Adipocyte (in vitro differentiated cells): ENCODE data around the gene CNR1.

Source experiments
- DNase-seq: peaks from one replicate; pipeline ENCODE4 v3.0.0-alpha.2; 2015; ENCODE audit warnings: low read depth
- H3K27me3 ChIP-seq: replicated peaks from 2 replicates; pipeline ENCODE4 v1.7.0; 2013; ENCODE audit warnings: mild to moderate bottlenecking, low read length, moderate library complexity; ENCODE audit not compliant: control insufficient read depth, insufficient read depth
- H3K36me3 ChIP-seq: 2 replicates; pipeline ENCODE4 v1.7.0; 2013; ENCODE audit warnings: low read length, mild to moderate bottlenecking, moderate library complexity; ENCODE audit not compliant: control insufficient read depth, insufficient read depth, severe bottlenecking
- H3K4me1 ChIP-seq: 2 replicates; pipeline ENCODE4 v1.7.0; 2013; ENCODE audit warnings: mild to moderate bottlenecking, low read length, moderate library complexity; ENCODE audit not compliant: control insufficient read depth, insufficient read depth
- H3K4me3 ChIP-seq: 2 replicates; pipeline ENCODE4 v1.7.0; 2013; ENCODE audit warnings: mild to moderate bottlenecking, low read length, moderate library complexity
- H3K9ac ChIP-seq: 2 replicates; pipeline ENCODE4 v1.7.0; 2013; ENCODE audit warnings: mild to moderate bottlenecking, low read length, moderate library complexity
- H3K9me3 ChIP-seq: 2 replicates; pipeline ENCODE4 v1.7.0; 2013; ENCODE audit warnings: mild to moderate bottlenecking, low read length, moderate library complexity; ENCODE audit not compliant: control insufficient read depth

The CNR1 gene

DNA sequence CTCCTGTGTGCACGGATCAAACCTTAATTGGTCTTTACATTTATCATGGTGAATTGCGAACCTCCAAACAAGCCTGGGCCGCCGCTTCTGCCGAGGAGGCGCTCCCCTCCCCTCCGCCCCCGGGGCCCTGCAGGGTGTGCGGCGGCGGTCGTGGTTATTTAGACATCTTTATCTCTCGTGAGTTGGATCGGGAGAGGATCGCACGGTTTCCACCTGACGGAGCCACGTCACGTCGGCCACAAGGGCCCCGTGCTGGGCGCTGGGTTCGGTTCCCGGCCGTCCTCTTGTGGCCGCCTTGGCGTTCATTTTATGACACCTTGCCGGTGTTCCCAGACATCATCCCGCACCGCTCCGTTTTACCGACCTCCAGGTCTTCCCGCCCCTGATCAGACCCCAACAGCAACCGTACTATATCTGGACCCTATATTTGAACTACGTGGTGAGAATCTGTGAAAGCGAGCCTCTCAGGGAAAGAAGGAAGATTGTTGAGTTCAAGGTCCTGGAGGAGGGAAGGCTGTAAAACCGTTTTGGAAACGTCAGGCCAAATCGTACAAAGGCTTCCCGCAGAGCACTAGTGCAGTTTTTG is 1.3 kb upstream of the CNR1 start:
- no peaks in the 10 kb centered on the region for H3K36me3 ChIP-seq
- peak overlapping the region; percentile 86 for H3K4me3 ChIP-seq
- peaks cover 3% of the 10 kb centered on the region for H3K4me1 ChIP-seq
- H3K9ac ChIP-seq: no peak overlapping the region
- peaks cover 57% of the 10 kb centered on the region for H3K27me3 ChIP-seq
- DNase-seq: no peak
- H3K9me3 ChIP-seq: no peaks in the 10 kb centered on the region

DNA sequence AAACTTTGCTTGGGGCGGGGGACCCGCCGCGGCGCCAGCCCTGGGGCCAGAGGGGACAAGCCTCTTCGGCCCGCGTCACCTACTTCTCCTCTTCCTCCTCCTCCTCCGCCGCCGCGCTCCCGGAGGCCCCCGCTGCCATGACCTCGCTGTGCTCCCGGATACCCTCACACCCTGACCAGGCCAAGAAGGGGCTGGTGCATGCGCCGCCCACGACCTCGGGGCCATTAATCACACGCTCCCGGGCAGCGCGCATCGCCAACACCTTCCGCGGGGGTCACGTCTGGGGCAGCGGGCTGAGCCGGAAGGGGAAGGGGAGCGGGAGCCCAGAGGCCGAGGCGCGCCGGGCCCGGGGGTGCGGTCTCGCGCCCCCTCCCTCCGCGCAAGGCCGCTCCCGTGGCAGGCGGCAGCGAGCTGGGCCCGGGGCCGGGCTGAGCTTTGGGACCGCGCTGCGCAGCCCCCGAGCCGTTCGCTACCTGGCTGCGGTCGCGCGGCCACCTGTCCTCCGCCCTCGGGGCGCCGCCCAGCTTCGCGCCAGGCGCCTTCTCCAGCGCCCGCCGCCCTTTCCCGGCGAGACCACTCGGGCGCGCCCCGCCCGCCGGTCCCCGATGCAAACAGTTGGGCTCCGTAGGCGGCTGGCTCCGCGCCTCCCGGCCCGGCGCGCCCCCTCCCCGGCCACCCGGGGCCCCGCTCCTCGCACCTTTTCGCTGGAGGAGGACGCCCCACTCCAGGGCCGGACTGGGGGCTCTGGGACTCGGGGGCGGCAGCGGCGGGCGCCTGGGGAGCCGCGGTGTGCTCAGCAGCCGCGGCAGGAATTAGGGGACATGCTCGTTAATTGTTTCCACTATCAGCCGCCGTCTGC is 575 bp upstream of the CNR1 start:
- H3K27me3 ChIP-seq: peaks cover 57% of the 10 kb centered on the region
- H3K4me1 ChIP-seq: peaks cover 3% of the 10 kb centered on the region
- peak overlapping the region; percentile 86 for H3K4me3 ChIP-seq
- no peak for DNase-seq
- H3K36me3 ChIP-seq: no peaks in the 10 kb centered on the region
- no peaks in the 10 kb centered on the region for H3K9me3 ChIP-seq
- peak overlapping the region; percentile 82 for H3K9ac ChIP-seq

DNA sequence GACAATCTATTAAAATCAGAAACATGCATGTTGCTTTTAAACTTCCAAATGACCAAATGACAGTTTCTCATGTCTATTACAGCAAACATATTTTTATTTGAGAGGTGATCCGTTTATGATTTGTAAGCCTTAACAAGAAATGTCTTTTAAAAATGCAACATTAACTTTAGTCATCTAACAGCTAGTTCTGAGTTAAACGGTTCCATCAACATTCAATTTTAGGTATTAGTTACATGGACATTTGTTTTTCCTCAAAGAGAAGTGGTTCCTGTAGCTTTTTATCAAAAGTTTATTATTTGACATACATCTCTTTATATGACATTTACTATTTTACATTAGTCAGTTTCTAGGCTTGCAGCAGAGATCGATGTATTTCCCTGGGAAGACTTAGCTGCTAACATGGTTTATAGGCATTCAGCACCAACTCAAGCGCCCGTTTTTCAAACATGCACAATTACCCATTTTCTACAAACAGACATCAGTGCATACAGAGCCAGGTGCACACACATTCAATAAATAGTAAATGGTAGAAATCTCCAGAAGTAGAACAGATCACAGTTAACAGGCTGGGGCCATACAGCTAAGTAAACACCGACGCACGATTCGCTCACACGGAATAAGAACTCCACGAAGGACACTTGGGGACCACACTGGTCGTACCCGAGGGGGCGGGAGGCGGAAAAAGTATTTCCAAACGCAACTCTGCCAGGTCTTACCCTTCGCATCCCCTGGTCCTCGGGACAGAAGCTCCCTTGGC is 882 bp downstream of the CNR1 start:
- peaks cover 55% of the 10 kb centered on the region for H3K27me3 ChIP-seq

DNA sequence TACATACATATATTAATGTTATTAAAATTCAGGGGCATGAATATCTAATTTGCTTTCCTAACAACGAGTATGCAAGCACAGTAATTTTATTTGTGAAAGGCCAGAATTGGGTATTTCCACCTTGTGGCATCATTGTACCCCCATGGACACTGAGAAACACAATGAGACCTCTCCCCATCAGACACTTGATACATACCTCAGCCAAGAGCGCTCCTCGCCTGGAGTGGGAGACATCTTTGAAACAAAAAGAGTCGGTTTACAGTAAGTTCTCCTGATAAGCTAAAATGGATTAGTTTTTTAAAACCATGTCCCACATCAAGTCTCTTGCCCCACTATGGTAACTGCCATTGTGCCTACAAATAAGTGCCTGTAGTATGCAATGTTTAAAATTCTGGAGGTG is 2.1 kb downstream of the CNR1 start:
- H3K9me3 ChIP-seq: no peaks in the 10 kb centered on the region
- H3K4me1 ChIP-seq: peaks cover 3% of the 10 kb centered on the region
- peak overlapping the region; percentile 82 for H3K9ac ChIP-seq
- H3K4me3 ChIP-seq: peak overlapping the region; percentile 86
- H3K36me3 ChIP-seq: no peaks in the 10 kb centered on the region
- peaks cover 44% of the 10 kb centered on the region for H3K27me3 ChIP-seq
- no peak for DNase-seq

More for the DNA sequence above, 882 bp downstream of the CNR1 start:
- H3K9me3 ChIP-seq: no peaks in the 10 kb centered on the region
- no peaks in the 10 kb centered on the region for H3K36me3 ChIP-seq
- peaks cover 3% of the 10 kb centered on the region for H3K4me1 ChIP-seq
- no peak for DNase-seq
- peak overlapping the region; percentile 82 for H3K9ac ChIP-seq
- peak overlapping the region; percentile 86 for H3K4me3 ChIP-seq

DNA sequence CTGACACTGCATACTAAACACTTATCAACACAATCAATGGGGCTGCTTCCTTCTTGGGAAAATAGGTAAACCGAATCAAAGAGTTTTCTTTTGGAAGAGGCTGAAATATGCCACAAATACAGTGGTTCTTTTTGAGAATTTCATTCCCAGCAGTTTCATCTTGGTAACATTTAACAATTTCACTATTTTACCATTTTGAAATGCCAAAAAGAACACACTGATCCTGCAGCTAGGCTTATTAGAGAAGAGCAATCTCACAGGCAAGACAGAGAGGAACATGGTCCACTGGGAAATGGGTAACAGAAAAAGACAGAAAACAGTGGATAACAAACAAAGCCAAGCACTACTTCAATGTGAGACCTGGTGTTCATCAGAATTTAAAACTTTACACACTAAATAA is 2.5 kb downstream of the CNR1 start:
- H3K9ac ChIP-seq: peak overlapping the region; percentile 51
- peak overlapping the region; percentile 86 for H3K4me3 ChIP-seq
- peaks cover 39% of the 10 kb centered on the region for H3K27me3 ChIP-seq

DNA sequence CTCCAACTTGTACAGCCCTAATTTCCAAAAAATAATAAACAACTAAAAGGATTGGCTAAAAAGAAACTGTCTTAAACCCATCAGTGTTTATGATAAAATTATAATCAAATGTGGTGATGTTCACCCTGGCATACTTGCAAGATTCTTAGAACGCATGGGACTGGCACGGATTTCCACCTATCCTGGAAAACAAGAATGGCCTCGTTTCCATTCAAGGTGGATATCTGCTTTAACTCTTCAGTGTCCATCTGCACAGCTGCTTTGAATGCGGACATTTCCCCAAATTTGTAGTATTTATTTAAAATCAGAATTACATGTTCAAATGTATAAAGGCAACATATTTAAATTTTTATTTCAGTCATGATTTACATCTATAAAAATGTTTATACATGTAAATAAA is 4.2 kb downstream of the CNR1 start:
- Histone ChIP-seq H3K36me3 (no peaks in the 10 kb centered on the region), H3K4me3 (no peak overlapping the region)
- DNase-seq: no peak

More for the DNA sequence above, 2.5 kb downstream of the CNR1 start:
- Histone ChIP-seq H3K4me1 (peaks cover 3% of the 10 kb centered on the region), H3K36me3 (no peaks in the 10 kb centered on the region), H3K9me3 (no peaks in the 10 kb centered on the region)
- DNase-seq: no peak

DNA sequence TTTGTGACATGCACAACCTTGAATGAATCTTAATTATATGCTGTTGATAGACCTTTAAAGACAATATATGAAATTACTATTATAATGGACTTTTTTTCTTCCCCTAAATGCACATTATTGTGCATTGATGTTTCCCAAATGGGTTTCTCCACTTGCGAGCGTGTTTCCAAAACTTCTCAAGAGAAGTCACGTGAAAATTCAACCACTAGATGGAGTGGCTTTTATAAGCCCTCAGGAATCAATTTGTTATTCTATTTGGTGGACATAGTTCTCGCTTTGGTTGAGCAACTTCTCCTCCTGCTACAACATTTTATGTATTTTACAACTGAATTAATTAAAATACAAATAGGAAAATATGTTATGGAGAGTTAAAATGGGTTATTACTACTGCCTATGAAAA is 9.0 kb downstream of the CNR1 start:
- H3K4me1 ChIP-seq: no peaks in the 10 kb centered on the region
- no peak overlapping the region for H3K9ac ChIP-seq
- no peaks in the 10 kb centered on the region for H3K9me3 ChIP-seq
- H3K4me3 ChIP-seq: no peak overlapping the region
- H3K27me3 ChIP-seq: no peaks in the 10 kb centered on the region
- no peak for DNase-seq
- H3K36me3 ChIP-seq: no peaks in the 10 kb centered on the region

More for the DNA sequence above, 4.2 kb downstream of the CNR1 start:
- Histone ChIP-seq H3K9ac (no peak overlapping the region), H3K4me1 (peaks cover 3% of the 10 kb centered on the region), H3K9me3 (no peaks in the 10 kb centered on the region), H3K27me3 (peaks cover 24% of the 10 kb centered on the region)

DNA sequence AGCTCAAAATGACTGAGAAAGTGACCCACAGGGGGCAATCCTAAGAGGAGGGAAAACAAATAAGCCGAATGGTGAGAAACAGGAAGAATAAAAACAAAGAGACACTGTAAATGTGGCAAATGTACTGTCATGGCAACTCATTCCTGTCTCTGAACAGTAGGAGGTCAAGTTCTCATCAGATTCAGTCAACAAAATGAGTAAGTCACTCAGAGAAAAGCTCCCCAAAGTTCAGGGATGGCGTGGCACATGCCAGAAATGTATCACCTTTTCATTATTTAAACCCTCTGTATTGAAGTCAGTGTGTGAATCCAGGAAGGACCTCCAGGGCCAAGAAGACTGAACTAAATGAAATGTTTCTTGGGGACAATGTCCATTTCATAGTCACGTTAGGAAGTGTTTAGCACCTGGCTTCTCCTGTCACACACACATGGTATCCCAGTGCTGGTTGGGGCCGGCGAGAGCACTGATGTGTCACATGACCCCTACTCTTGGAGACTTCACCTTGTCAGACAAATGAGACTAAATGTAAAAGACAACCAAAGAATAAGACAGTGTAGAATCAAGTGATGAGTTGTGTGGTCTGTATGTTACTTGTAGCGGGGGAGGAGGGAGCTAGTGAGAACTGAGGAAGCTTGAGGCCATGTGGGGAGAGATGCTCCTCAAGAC is 20.7 kb downstream of the CNR1 start:
- H3K36me3 ChIP-seq: no peaks in the 10 kb centered on the region
- peaks cover 9% of the 10 kb centered on the region for H3K4me1 ChIP-seq
- H3K9me3 ChIP-seq: no peaks in the 10 kb centered on the region
- no peak overlapping the region for H3K4me3 ChIP-seq
- no peak overlapping the region for H3K9ac ChIP-seq
- no peak for DNase-seq
- H3K27me3 ChIP-seq: no peaks in the 10 kb centered on the region

DNA sequence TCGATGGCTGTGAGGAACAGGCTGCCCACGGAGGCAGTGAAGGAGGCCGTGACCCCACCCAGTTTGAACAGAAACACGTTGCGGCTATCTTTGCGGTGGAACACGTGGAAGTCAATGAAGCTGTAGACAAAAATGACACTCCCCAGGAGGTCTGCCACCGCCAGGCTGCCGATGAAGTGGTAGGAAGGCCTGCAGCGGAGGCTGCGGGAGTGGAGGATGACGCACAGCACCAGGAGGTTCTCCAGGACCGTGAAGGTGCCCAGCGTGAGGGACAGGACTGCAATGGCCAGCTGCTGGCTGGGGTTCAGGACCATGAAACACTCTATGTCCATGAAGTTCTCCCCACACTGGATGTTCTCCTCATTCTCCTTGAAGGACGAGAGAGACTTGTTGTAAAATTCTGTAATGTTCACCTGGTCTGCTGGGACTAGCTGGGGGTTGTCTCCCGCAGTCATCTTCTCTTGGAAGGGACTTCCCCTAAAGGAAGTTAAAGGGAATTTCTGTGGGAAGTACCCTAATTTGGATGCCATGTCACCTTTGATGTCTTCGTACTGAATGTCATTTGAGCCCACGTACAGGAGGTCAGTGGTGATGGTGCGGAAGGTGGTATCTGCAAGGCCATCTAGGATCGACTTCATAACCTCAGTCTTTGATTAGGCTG is 21.4 kb downstream of the CNR1 start:
- Histone ChIP-seq H3K4me3 (no peak overlapping the region), H3K36me3 (no peaks in the 10 kb centered on the region), H3K9me3 (no peaks in the 10 kb centered on the region), H3K4me1 (peaks cover 9% of the 10 kb centered on the region), H3K9ac (no peak overlapping the region), H3K27me3 (no peaks in the 10 kb centered on the region)
- DNase-seq: no peak

DNA sequence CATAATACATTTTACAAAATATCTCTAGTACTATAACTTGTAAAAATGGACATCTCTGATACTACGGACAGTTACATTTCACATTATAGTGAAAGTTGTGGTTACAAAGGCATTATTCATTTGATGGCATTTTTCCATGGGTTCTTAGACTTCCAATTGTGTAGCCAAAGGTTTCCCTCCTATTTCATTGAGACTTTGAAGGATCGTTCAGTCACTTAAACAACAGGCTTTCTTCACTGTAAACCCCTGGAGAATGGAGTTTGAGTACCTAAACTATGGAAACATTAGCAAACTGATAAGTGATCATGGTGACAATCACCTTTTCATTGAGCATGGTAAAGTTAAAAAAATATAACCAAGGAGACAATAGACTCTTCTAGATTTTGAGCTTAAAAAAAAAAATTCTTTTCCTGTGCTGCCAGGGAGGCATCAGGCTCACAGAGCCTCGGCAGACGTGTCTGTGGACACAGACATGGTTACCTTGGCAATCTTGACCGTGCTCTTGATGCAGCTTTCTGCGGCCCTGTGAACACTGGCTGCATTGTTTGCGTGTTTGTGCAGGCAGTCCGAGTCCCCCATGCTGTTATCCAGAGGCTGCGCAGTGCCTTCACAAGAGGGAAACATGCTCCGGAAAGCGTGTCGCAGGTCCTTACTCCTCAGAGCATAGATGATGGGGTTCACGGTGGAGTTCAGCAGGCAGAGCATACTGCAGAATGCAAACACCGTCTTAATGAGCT is 22.6 kb downstream of the CNR1 start:
- H3K27me3 ChIP-seq: no peaks in the 10 kb centered on the region
- H3K9me3 ChIP-seq: no peaks in the 10 kb centered on the region
- no peak overlapping the region for H3K4me3 ChIP-seq
- no peaks in the 10 kb centered on the region for H3K36me3 ChIP-seq
- no peak for DNase-seq
- peaks cover 9% of the 10 kb centered on the region for H3K4me1 ChIP-seq
- H3K9ac ChIP-seq: no peak overlapping the region
